Mesenchymal stem cell (in vitro differentiated cells and primary cell): ENCODE data around the gene FAHD1.
"Not testable (repeated sequence)": the region's sequence is repeated elsewhere in the genome, so short reads cannot be mapped to it uniquely, and the experiment has no call there.

Experiments used
- DNase-seq: peaks from one replicate; pipeline ENCODE4 v3.0.0-alpha.2; 2013
- H2AFZ ChIP-seq: one replicate; pipeline ENCODE4 v1.6.1; 2013; ENCODE audit warnings: low read depth, mild to moderate bottlenecking, control low read depth, inconsistent platforms, low read length, moderate library complexity
- H2AK5ac ChIP-seq: 2 replicates; pipeline ENCODE4 v1.6.1; 2013; ENCODE audit warnings: low read length, moderate library complexity, mild to moderate bottlenecking, inconsistent platforms; ENCODE audit not compliant: severe bottlenecking
- H2BK120ac ChIP-seq: one replicate; pipeline ENCODE4 v1.6.1; 2013; ENCODE audit warnings: low read depth, mild to moderate bottlenecking, inconsistent platforms, low read length, moderate library complexity
- H2BK12ac ChIP-seq, 2 experiments: one replicate each; pipeline ENCODE4 v1.6.1; 2013; ENCODE audit warnings: inconsistent platforms in 2 of 2, low read length in 2 of 2, mild to moderate bottlenecking in 2 of 2, moderate library complexity in 2 of 2, control low read depth in 1 of 2
- H2BK15ac ChIP-seq: one replicate; pipeline ENCODE4 v1.6.1; 2013; ENCODE audit warnings: mild to moderate bottlenecking, low read depth, inconsistent platforms; ENCODE audit not compliant: poor library complexity, severe bottlenecking
- H2BK5ac ChIP-seq: 2 replicates; pipeline ENCODE4 v1.6.1; 2013; ENCODE audit warnings: low read depth, mild to moderate bottlenecking, low read length, control low read depth, inconsistent platforms; ENCODE audit not compliant: poor library complexity, severe bottlenecking
- H3K14ac ChIP-seq, 2 experiments: one replicate each; pipeline ENCODE4 v1.6.1; 2013; ENCODE audit warnings: inconsistent platforms in 2 of 2, low read length in 2 of 2, control low read depth in 1 of 2, mild to moderate bottlenecking in 1 of 2, moderate library complexity in 1 of 2
- H3K18ac ChIP-seq, 2 experiments: one replicate each; pipeline ENCODE4 v1.6.1; 2013; ENCODE audit warnings: inconsistent platforms in 2 of 2, low read length in 2 of 2, control low read depth in 1 of 2, low read depth in 1 of 2, mild to moderate bottlenecking in 1 of 2
- H3K23ac ChIP-seq, 2 experiments: one replicate each; pipeline ENCODE4 v1.6.1; 2013; ENCODE audit warnings: inconsistent platforms in 2 of 2, low read length in 2 of 2, mild to moderate bottlenecking in 2 of 2, moderate library complexity in 2 of 2, control low read depth in 1 of 2
- H3K27ac ChIP-seq: 2 replicates; pipeline ENCODE4 v1.5.1; 2013; ENCODE audit warnings: mild to moderate bottlenecking, moderate library complexity, low read length, control low read depth, inconsistent platforms; ENCODE audit not compliant: poor library complexity, severe bottlenecking
- H3K27me3 ChIP-seq, 2 experiments: 2 replicates each; pipeline versions ENCODE4 v1.6.1 to v1.7.0; 2013; ENCODE audit warnings: low read length in 2 of 2, mild to moderate bottlenecking in 2 of 2, moderate library complexity in 2 of 2, control low read depth in 1 of 2, inconsistent platforms in 1 of 2; ENCODE audit not compliant: control insufficient read depth in 1 of 2, insufficient read depth in 1 of 2
- H3K36me3 ChIP-seq, 2 experiments: 2 replicates each; pipeline versions ENCODE4 v1.6.1 to v1.7.0; 2013; ENCODE audit warnings: low read length in 2 of 2, control low read depth in 1 of 2, inconsistent platforms in 1 of 2, low read depth in 1 of 2, mild to moderate bottlenecking in 1 of 2; ENCODE audit not compliant: insufficient read depth in 2 of 2, control insufficient read depth in 1 of 2
- H3K4ac ChIP-seq, 2 experiments: one replicate each; pipeline ENCODE4 v1.6.1; 2013; ENCODE audit warnings: inconsistent platforms in 2 of 2, low read length in 2 of 2, mild to moderate bottlenecking in 2 of 2, moderate library complexity in 2 of 2, control low read depth in 1 of 2, low read depth in 1 of 2
- H3K4me1 ChIP-seq: 2 replicates; pipeline ENCODE4 v1.6.1; 2013; ENCODE audit warnings: low read depth, low read length, control low read depth; ENCODE audit not compliant: control insufficient read depth, insufficient read depth
- H3K4me2 ChIP-seq: 2 replicates; pipeline ENCODE4 v1.6.1; 2013; ENCODE audit warnings: low read length, mild to moderate bottlenecking, inconsistent platforms; ENCODE audit not compliant: poor library complexity, severe bottlenecking
- H3K4me3 ChIP-seq, 2 experiments: 2 replicates each; pipeline versions ENCODE4 v1.5.1 to v1.7.0; 2013; ENCODE audit warnings: low read length in 2 of 2, mild to moderate bottlenecking in 2 of 2, control low read depth in 1 of 2, low read depth in 1 of 2; ENCODE audit not compliant: insufficient read depth in 1 of 2
- H3K79me1 ChIP-seq: replicated peaks from 2 replicates; pipeline ENCODE4 v1.6.1; 2013; ENCODE audit warnings: mild to moderate bottlenecking, control low read depth, low read length, inconsistent platforms; ENCODE audit not compliant: poor library complexity, severe bottlenecking
- H3K9ac ChIP-seq: 2 replicates; pipeline ENCODE4 v1.7.0; 2013; ENCODE audit warnings: mild to moderate bottlenecking, low read length, moderate library complexity
- H3K9me3 ChIP-seq: 2 replicates; pipeline ENCODE4 v1.7.0; 2013; ENCODE audit warnings: mild to moderate bottlenecking, low read length; ENCODE audit not compliant: control insufficient read depth
- H4K8ac ChIP-seq: one replicate; pipeline ENCODE4 v1.6.1; 2013; ENCODE audit warnings: inconsistent platforms, mild to moderate bottlenecking, low read length, moderate library complexity
- H4K91ac ChIP-seq: one replicate; pipeline ENCODE4 v1.6.1; 2013; ENCODE audit warnings: mild to moderate bottlenecking, low read length, inconsistent platforms
- WGBS: methylation state at CpG from one replicate; pipeline ENCODE4 v1.1.7; 2013; ENCODE audit warnings: mixed read lengths; 5-methylcytosine and 5-hydroxymethylcytosine counted together

Gene FAHD1

GRCh38 chr16:1794908-1795666 is 31.9 kb upstream of the FAHD1 start:
- no peak overlapping the region for H2BK120ac ChIP-seq
- H2BK12ac ChIP-seq = no peak overlapping the region
- H3K4me1 ChIP-seq = peaks cover 6% of the 10 kb centered on the region
- WGBS = 92% methylated on average over 32 of the region's 32 CpGs
- no peak overlapping the region for H3K27ac ChIP-seq
- H4K91ac ChIP-seq = no peak overlapping the region
- H2BK15ac ChIP-seq = no peak overlapping the region
- no peak overlapping the region for H2AK5ac ChIP-seq
- H3K9ac ChIP-seq = no peak overlapping the region
- H3K23ac ChIP-seq = no peak overlapping the region
- DNase-seq = no peak
- peaks cover 7% of the 10 kb centered on the region for H3K9me3 ChIP-seq
- H3K4ac ChIP-seq = no peak overlapping the region
- no peak overlapping the region for H3K14ac ChIP-seq
- no peak overlapping the region for H3K4me2 ChIP-seq
- no peak overlapping the region for H2BK5ac ChIP-seq
- H2AFZ ChIP-seq = no peak overlapping the region
- no peak overlapping the region for H4K8ac ChIP-seq
- H3K36me3 ChIP-seq = peaks cover 6 to 38% of the 10 kb centered on the region in 2 experiments
- H3K79me1 ChIP-seq = peaks cover 6% of the 10 kb centered on the region
- no peaks in the 10 kb centered on the region for H3K27me3 ChIP-seq
- H3K4me3 ChIP-seq = no peak overlapping the region
- H3K18ac ChIP-seq = no peak overlapping the region

- H3K79me1 ChIP-seq, H3K23ac ChIP-seq, H3K18ac ChIP-seq, H2AK5ac ChIP-seq, H3K9ac ChIP-seq, H4K91ac ChIP-seq, H3K4me3 ChIP-seq, H3K27me3 ChIP-seq, H4K8ac ChIP-seq, H3K4ac ChIP-seq, H3K4me1 ChIP-seq, H3K4me2 ChIP-seq, H2BK5ac ChIP-seq, H3K9me3 ChIP-seq, H2BK12ac ChIP-seq, H2AFZ ChIP-seq, H2BK120ac ChIP-seq, DNase-seq, H3K27ac ChIP-seq, H2BK15ac ChIP-seq, H3K14ac ChIP-seq, H3K36me3 ChIP-seq: not testable (repeated sequence)
- 82% methylated on average over 4 of the region's 5 CpGs for WGBS
Measured at GRCh38 chr16:1799263-1799662, 27.7 kb upstream of the FAHD1 start.

- no peak overlapping the region for H3K9ac ChIP-seq
- H3K4ac ChIP-seq = no peak overlapping the region
- no peaks in the 10 kb centered on the region for H3K27me3 ChIP-seq
- H2BK5ac ChIP-seq = no peak overlapping the region
- H2BK120ac ChIP-seq = no peak overlapping the region
- no peak overlapping the region for H2BK15ac ChIP-seq
- DNase-seq = no peak
- no peak overlapping the region for H4K8ac ChIP-seq
- H3K4me1 ChIP-seq = no peaks in the 10 kb centered on the region
- no peak overlapping the region for H3K27ac ChIP-seq
- no peak overlapping the region for H3K18ac ChIP-seq
- H2BK12ac ChIP-seq = no peak overlapping the region
- no peak overlapping the region for H2AFZ ChIP-seq
- 82% methylated on average over 10 of the region's 10 CpGs for WGBS
- no peak overlapping the region for H2AK5ac ChIP-seq
- H3K9me3 ChIP-seq = peaks cover 7% of the 10 kb centered on the region
- H4K91ac ChIP-seq = no peak overlapping the region
- no peak overlapping the region for H3K14ac ChIP-seq
- no peak overlapping the region for H3K4me2 ChIP-seq
- no peak overlapping the region for H3K23ac ChIP-seq
- peaks cover 5 to 10% of the 10 kb centered on the region in 2 experiments for H3K36me3 ChIP-seq
- no peaks in the 10 kb centered on the region for H3K79me1 ChIP-seq
- no peak overlapping the region for H3K4me3 ChIP-seq
Measured at GRCh38 chr16:1800701-1801100, 26.3 kb upstream of the FAHD1 start.

- Histone ChIP-seq H3K4me3 (no peak overlapping the region), H2BK120ac (no peak overlapping the region), H3K27me3 (no peaks in the 10 kb centered on the region), H3K27ac (no peak overlapping the region), H3K4me1 (peaks cover 2% of the 10 kb centered on the region), H2BK15ac (no peak overlapping the region), H3K18ac (no peak overlapping the region), H2BK5ac (no peak overlapping the region), H3K79me1 (peaks cover 18% of the 10 kb centered on the region), H4K91ac (no peak overlapping the region), H3K14ac (no peak overlapping the region), H3K9ac (no peak overlapping the region), H3K4me2 (no peak overlapping the region), H3K9me3 (no peaks in the 10 kb centered on the region), H3K23ac (no peak overlapping the region), H4K8ac (no peak overlapping the region), H2AFZ (no peak overlapping the region), H3K36me3 (peaks cover 32 to 53% of the 10 kb centered on the region in 2 experiments), H3K4ac (no peak overlapping the region), H2BK12ac (no peak overlapping the region), H2AK5ac (no peak overlapping the region)
- WGBS = 92% methylated on average over 10 of the region's 10 CpGs
- no peak for DNase-seq
Measured at GRCh38 chr16:1807626-1808025, 19.4 kb upstream of the FAHD1 start.
